Measurements from ENCODE around the gene ERC1. TPM values are rescaled to one million over a fixed set of nuclear protein-coding genes. Genes with fewer than 3 reads are reported as not detected.

The ERC1 gene
- total and polyA plus RNA-seq, 7 donors = 4.0 to 35.6 (median 29.4) TPM

DNA sequence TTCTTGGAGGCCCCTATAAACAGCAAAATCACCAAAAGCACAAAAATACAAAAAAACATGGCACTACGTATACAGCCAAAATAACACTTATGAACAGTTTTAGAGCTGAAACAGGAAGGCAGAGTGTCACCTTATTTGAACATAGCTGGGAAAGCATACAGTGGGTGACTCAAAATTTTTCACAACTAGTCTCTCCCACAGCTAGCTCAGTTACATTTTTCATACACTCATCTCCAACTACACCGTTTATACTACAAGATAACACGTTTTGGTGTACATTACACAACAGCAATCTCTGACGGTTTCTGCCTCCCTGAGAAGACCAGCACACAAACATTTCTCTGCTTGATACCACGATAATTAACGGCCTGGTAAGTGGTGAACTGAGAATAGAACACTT lies 44.4 kb upstream of the ERC1 start:
- H3K27ac ChIP-seq = peak overlapping the region; percentile 97
- TF ChIP-seq CTCF (IDR thresholded peaks at IDR 0.05) = no peak
- H3K36me3 ChIP-seq (ENCODE audit: insufficient read depth in 1 of 2, low read depth in 1 of 2) = peaks cover 3 to 16% of the 10 kb centered on the region in 2 donors
- no peaks in the 10 kb centered on the region for H3K27me3 ChIP-seq (ENCODE audit: insufficient read depth in 3 of 3, low read length in 2 of 3)
- ATAC-seq (no peak), DNase-seq (no peak)
- 80 to 87% (median 82%) methylated on average over 6 of the region's 6 CpGs for WGBS, 3 donors
- peaks cover 44% of the 10 kb centered on the region for H3K4me1 ChIP-seq
- H3K9me3 ChIP-seq = no peaks in the 10 kb centered on the region
- intact Hi-C loops (cut with DNase I) = loop anchor here (10.0 kb wide), 2 partner anchors 192 to 302 kb away; partner anchors contain the start of gene WNK1 (in 1 of the 2)
- no peak overlapping the region for H3K4me3 ChIP-seq

- Histone ChIP-seq H3K9me3 (no peaks in the 10 kb centered on the region), H3K27ac (peak overlapping the region; percentile 97), H3K27me3 (ENCODE audit: insufficient read depth in 3 of 3, low read length in 2 of 3) (no peaks in the 10 kb centered on the region), H3K4me1 (peaks cover 32% of the 10 kb centered on the region), H3K4me3 (peak overlapping the region; percentile 95), H3K36me3 (ENCODE audit: insufficient read depth in 1 of 2, low read depth in 1 of 2) (peaks cover 3 to 9% of the 10 kb centered on the region in 2 donors)
- intact Hi-C loops (cut with DNase I) = loop anchor here (2.0 to 10.0 kb wide), 3 partner anchors 193 to 377 kb away; partner anchors contain the start of gene WNK1 (in 1 of the 2)
- 82 to 86% (median 85%) methylated on average over 9 of the region's 9 CpGs for WGBS, 3 donors
- no peak for TF ChIP-seq CTCF (IDR thresholded peaks at IDR 0.05)
- no peak for ATAC-seq
- DNase-seq = no peak
Observed at GRCh38 chr12:948238-948637, 42.8 kb upstream of the ERC1 start.

DNA sequence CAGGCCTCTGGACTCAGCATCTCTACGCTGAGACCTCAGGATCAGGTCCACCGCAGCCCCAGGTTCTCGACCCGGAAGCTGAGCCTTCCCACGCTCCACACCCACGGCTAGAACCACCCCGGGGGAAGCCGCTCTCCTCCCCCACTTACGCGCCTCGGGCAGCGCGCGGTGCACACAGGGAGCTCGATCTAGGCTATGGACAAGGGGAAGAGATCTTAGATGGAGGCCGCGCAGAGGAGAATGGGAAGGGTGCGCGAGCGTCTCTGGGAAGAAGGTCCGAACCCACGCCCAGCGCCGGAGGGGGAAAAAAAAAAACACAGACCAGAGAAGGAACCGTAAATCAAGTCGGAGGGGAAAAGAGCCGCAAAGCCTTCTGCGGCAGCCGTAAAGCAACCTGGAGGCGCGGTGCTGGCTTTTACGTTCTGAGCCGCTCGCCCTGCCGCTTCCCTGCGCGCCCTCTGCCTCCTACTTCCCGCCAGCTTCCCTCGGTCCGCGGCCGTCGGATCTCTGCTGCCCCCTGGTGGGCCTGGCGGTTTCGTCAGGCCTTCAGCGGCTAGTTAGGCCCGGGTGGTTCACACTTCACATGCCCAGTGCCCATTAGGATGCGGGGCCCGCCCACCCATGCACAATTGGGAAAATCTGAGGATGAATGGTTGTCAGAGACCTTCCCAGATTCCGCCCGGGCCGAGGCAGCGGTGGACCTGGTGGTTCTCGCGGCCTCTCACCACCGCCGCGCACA lies 41.4 kb upstream of the ERC1 start, which contains the start of gene RAD52:
RAD52 (minus strand) TSS at position 242 of the 739 bp plus-strand sequence. CDS start 16,636 bp downstream, outside the sequence.
- intact Hi-C loops (cut with DNase I) = loop anchor here (2.0 to 10.0 kb wide), 5 partner anchors 132 to 382 kb away; partner anchors contain the start of gene WNK1 (in 1 of the 2)
- no peaks in the 10 kb centered on the region for H3K27me3 ChIP-seq (ENCODE audit: insufficient read depth in 3 of 3, low read length in 2 of 3)
- H3K9me3 ChIP-seq = no peaks in the 10 kb centered on the region
- peaks cover 21% of the 10 kb centered on the region for H3K4me1 ChIP-seq
- H3K27ac ChIP-seq = peak within 1 kb of the TSS; percentile 97
- peak; percentile 99 for TF ChIP-seq CTCF (IDR thresholded peaks at IDR 0.05)
- peak within 1 kb of the TSS; percentile 95 for H3K4me3 ChIP-seq
- ATAC-seq (peak; percentile 93 to 94 (median 94)), DNase-seq (peak; percentile 98 to 99)
- WGBS, 3 donors = 0 to 1% (median 0%) methylated on average over 51 to 58 of the region's 58 CpGs
- H3K36me3 ChIP-seq (ENCODE audit: insufficient read depth in 1 of 2, low read depth in 1 of 2) = no peaks in the 10 kb centered on the region

DNA sequence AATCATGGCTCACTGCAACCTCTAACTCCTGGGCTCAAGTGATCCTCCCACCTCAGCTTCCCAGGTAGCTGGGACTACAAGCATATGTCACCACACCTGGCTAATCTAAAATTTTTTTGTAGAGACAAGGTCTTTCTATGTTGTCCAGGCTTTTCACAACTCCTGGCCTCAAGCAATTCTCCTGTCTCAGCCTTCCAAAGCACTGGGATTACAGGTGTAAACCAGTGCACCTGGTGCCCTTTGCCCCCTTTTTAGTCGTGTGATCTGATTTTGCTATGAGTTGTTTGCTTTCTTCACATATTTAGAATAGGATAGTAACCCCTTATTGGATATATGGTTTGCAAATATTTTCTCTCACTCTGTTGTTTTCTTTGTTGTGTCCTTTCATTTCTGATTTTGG lies 39.8 kb upstream of the ERC1 start:
- TF ChIP-seq CTCF (IDR thresholded peaks at IDR 0.05) = no peak
- H3K27me3 ChIP-seq (ENCODE audit: insufficient read depth in 3 of 3, low read length in 2 of 3) = no peaks in the 10 kb centered on the region
- H3K9me3 ChIP-seq = no peaks in the 10 kb centered on the region
- 38 to 56% (median 52%) methylated on average over 1 of the region's 1 CpG for WGBS, 3 donors
- no peak for ATAC-seq
- no peak overlapping the region for H3K27ac ChIP-seq
- no peak overlapping the region for H3K4me3 ChIP-seq
- H3K4me1 ChIP-seq = peaks cover 17% of the 10 kb centered on the region
- DNase-seq = no peak
- intact Hi-C loops (cut with DNase I) = loop anchor here (5.0 kb wide), 2 partner anchors 134 to 384 kb away; no protein-coding TSS in a partner anchor
- H3K36me3 ChIP-seq (ENCODE audit: insufficient read depth in 1 of 2, low read depth in 1 of 2) = no peaks in the 10 kb centered on the region
